OCI-LY3 (cell line): ENCODE measurements around the gene CHMP5.

Experiments used
- EZH2phosphoT487 ChIP-seq: fragments of 200-600 bp; shearing (Covaris generic); IDR thresholded peaks from 2 replicates; pipeline ENCODE4 v1.6.1; 2018; ENCODE audit warnings: antibody characterized with exemption, mixed run types, low read depth
- TF ChIP-seq, protein P1 (sequence below): fragments of 200-600, 300-600 bp; sonication (generic); IDR thresholded peaks from 2 replicates; pipeline ENCODE4 v1.5.1; 2014; ENCODE audit warnings: antibody characterized with exemption, low read length, low read depth

DNA sequence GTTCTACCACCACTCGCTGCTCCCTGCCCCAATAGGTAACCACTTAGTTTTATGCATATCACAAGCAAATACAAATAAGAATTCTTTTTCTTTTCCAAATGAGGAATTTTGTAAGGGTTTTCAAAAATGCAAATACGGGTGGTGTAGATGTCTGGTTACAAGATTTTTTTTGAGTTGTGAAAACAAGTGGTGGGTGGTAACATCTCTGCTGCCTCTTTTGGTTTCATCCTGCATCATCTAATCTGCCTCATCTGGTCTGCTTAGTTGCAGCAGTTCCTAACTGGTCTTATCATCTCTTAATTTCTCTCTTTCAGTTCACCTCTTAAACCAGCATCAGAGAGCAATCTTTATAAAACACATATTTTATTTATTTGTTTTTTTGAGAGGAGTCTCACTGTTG lies 30.7 kb downstream of the CHMP5 start:
- TF ChIP-seq EZH2phosphoT487, result no peak
- TF ChIP-seq, protein P1, sequence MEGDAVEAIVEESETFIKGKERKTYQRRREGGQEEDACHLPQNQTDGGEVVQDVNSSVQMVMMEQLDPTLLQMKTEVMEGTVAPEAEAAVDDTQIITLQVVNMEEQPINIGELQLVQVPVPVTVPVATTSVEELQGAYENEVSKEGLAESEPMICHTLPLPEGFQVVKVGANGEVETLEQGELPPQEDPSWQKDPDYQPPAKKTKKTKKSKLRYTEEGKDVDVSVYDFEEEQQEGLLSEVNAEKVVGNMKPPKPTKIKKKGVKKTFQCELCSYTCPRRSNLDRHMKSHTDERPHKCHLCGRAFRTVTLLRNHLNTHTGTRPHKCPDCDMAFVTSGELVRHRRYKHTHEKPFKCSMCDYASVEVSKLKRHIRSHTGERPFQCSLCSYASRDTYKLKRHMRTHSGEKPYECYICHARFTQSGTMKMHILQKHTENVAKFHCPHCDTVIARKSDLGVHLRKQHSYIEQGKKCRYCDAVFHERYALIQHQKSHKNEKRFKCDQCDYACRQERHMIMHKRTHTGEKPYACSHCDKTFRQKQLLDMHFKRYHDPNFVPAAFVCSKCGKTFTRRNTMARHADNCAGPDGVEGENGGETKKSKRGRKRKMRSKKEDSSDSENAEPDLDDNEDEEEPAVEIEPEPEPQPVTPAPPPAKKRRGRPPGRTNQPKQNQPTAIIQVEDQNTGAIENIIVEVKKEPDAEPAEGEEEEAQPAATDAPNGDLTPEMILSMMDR, result no peak
